ENCODE measurements around the gene RFX3.

GRCh38 chr9:3497857-3498256, 27.9 kb downstream of the RFX3 start:
- TF ChIP-seq POLR2A (IDR thresholded peaks at IDR 0.05), result no peak
- TF ChIP-seq, protein P1, sequence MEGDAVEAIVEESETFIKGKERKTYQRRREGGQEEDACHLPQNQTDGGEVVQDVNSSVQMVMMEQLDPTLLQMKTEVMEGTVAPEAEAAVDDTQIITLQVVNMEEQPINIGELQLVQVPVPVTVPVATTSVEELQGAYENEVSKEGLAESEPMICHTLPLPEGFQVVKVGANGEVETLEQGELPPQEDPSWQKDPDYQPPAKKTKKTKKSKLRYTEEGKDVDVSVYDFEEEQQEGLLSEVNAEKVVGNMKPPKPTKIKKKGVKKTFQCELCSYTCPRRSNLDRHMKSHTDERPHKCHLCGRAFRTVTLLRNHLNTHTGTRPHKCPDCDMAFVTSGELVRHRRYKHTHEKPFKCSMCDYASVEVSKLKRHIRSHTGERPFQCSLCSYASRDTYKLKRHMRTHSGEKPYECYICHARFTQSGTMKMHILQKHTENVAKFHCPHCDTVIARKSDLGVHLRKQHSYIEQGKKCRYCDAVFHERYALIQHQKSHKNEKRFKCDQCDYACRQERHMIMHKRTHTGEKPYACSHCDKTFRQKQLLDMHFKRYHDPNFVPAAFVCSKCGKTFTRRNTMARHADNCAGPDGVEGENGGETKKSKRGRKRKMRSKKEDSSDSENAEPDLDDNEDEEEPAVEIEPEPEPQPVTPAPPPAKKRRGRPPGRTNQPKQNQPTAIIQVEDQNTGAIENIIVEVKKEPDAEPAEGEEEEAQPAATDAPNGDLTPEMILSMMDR (IDR thresholded peaks at IDR 0.05), result no peak
